Skeletal muscle tissue (tissue), 4 donors: ENCODE results near the gene ABCC6. TPM values are rescaled to one million over a fixed set of nuclear protein-coding genes. Genes with fewer than 3 reads are reported as not detected.

ENCODE experiments used
- H3K27ac ChIP-seq: one replicate; pipeline ENCODE4 v1.7.0; 2013; ENCODE audit warnings: mild to moderate bottlenecking, low read depth, low read length, inconsistent platforms
- H3K27me3 ChIP-seq, 3 donors: one replicate each; pipeline ENCODE4 v1.7.0; 2013; ENCODE audit warnings: low read length in 3 of 3; ENCODE audit not compliant: control insufficient read depth in 3 of 3, insufficient read depth in 3 of 3
- H3K36me3 ChIP-seq, 3 donors: one replicate each; pipeline ENCODE4 v1.7.0; 2013; ENCODE audit warnings: low read length in 3 of 3; ENCODE audit not compliant: control insufficient read depth in 3 of 3, insufficient read depth in 3 of 3
- H3K4me1 ChIP-seq, 3 donors: one replicate each; pipeline ENCODE4 v1.7.0; 2013; ENCODE audit warnings: low read length in 3 of 3, mild to moderate bottlenecking in 3 of 3; ENCODE audit not compliant: control insufficient read depth in 3 of 3, insufficient read depth in 3 of 3
- H3K4me3 ChIP-seq, 3 donors: one replicate each; pipeline ENCODE4 v1.7.0; 2013; ENCODE audit warnings: low read length in 3 of 3
- H3K9ac ChIP-seq, 3 donors: one replicate each; pipeline ENCODE4 v1.7.0; 2013; ENCODE audit warnings: low read length in 3 of 3, mild to moderate bottlenecking in 3 of 3, moderate library complexity in 2 of 3, low read depth in 1 of 3
- H3K9me3 ChIP-seq, 3 donors: one replicate each; pipeline ENCODE4 v1.7.0; 2013; ENCODE audit warnings: low read length in 3 of 3; ENCODE audit not compliant: control insufficient read depth in 3 of 3
- total RNA-seq: library from RNA; depleted of rRNA; stranded (reverse); fragments of >200 nt; gene quantifications from one replicate; pipeline ENCODE4 v1.2.3, GENCODE V29; 2014
- donor health status: Osteomylitis.

ABCC6 gene
- total RNA-seq, 1 donor from 2014 or later, result 1.6 TPM

- H3K27ac ChIP-seq, result no peak overlapping the region
- H3K4me3 ChIP-seq, result no peak overlapping the region
- H3K4me1 ChIP-seq, result peaks cover 0 to 6% (median 6%) of the 10 kb centered on the region in 3 donors
- no peaks in the 10 kb centered on the region for H3K9me3 ChIP-seq
- no peak overlapping the region for H3K9ac ChIP-seq
- no peaks in the 10 kb centered on the region for H3K27me3 ChIP-seq
- H3K36me3 ChIP-seq, result peaks cover 50 to 73% (median 61%) of the 10 kb centered on the region in 3 donors
Observed at GRCh38 chr16:16139806-16140205, 83.5 kb downstream of the ABCC6 start.

GRCh38 chr16:16139061-16139460, 84.2 kb downstream of the ABCC6 start:
- H3K27ac ChIP-seq, result no peak overlapping the region
- H3K9ac ChIP-seq, result no peak overlapping the region
- H3K4me1 ChIP-seq, result peaks cover 0 to 3% (median 2%) of the 10 kb centered on the region in 3 donors
- peaks cover 57 to 74% (median 64%) of the 10 kb centered on the region in 3 donors for H3K36me3 ChIP-seq
- H3K27me3 ChIP-seq, result no peaks in the 10 kb centered on the region
- no peaks in the 10 kb centered on the region for H3K9me3 ChIP-seq
- H3K4me3 ChIP-seq, result no peak overlapping the region

DNA sequence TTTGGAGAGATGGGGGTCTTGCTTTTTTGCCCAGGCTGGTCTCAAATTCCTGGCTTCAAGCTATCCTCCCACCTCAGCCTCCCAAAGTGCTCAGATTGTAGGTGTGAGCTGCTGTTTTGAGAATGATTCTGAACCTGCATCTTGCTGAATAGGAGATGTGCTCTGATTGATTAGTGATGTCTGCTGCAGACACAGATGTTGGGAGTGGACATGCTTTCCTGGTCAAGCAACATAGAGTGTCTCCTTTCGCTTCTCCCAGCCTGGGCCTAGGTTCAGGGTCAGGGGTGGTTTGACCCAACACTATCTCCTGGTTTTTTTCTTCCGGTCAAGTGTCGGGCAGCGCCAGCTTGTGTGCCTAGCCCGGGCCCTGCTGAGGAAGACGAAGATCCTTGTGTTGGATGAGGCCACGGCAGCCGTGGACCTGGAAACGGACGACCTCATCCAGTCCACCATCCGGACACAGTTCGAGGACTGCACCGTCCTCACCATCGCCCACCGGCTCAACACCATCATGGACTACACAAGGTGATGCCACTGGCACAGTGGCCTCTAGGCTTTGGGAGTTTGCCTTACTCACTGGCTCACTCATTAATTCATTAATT, 85.2 kb downstream of the ABCC6 start:
- Histone ChIP-seq H3K4me1 (no peaks in the 10 kb centered on the region), H3K36me3 (peaks cover 58 to 76% (median 61%) of the 10 kb centered on the region in 3 donors), H3K9ac (no peak overlapping the region), H3K27me3 (no peaks in the 10 kb centered on the region), H3K27ac (no peak overlapping the region), H3K4me3 (no peak overlapping the region), H3K9me3 (no peaks in the 10 kb centered on the region)

DNA sequence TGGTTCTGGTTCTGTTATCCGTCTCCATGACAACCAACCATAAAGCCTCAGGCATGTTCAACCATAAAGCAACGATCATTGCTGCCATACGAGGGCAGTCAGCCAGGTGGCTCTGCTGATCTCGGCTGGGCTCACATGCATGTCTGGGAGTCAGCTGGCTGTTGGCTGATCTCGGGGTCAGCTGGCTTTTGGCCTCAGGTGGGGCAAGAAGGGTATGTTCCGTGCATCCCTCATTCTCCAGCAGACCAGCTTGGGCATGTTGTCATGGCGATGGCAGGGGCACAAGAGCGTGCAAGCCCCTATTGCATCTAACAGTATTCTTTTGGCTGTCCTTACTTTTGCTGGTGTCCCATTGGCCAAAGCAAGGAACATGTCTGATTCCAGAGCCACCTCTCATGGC, 86.2 kb downstream of the ABCC6 start:
- H3K4me3 ChIP-seq, result no peak overlapping the region
- no peaks in the 10 kb centered on the region for H3K27me3 ChIP-seq
- peaks cover 58 to 77% (median 61%) of the 10 kb centered on the region in 3 donors for H3K36me3 ChIP-seq
- peak overlapping the region in 1 of 3 donors; percentile 25 for H3K9ac ChIP-seq
- H3K27ac ChIP-seq, result no peak overlapping the region
- H3K4me1 ChIP-seq, result no peaks in the 10 kb centered on the region
- no peaks in the 10 kb centered on the region for H3K9me3 ChIP-seq

- Histone ChIP-seq H3K36me3 (peaks cover 56 to 76% (median 66%) of the 10 kb centered on the region in 3 donors), H3K4me1 (no peaks in the 10 kb centered on the region), H3K4me3 (no peak overlapping the region), H3K9me3 (no peaks in the 10 kb centered on the region), H3K27ac (no peak overlapping the region), H3K27me3 (no peaks in the 10 kb centered on the region), H3K9ac (no peak overlapping the region)
Observed at GRCh38 chr16:16136588-16136987, 86.7 kb downstream of the ABCC6 start.

DNA sequence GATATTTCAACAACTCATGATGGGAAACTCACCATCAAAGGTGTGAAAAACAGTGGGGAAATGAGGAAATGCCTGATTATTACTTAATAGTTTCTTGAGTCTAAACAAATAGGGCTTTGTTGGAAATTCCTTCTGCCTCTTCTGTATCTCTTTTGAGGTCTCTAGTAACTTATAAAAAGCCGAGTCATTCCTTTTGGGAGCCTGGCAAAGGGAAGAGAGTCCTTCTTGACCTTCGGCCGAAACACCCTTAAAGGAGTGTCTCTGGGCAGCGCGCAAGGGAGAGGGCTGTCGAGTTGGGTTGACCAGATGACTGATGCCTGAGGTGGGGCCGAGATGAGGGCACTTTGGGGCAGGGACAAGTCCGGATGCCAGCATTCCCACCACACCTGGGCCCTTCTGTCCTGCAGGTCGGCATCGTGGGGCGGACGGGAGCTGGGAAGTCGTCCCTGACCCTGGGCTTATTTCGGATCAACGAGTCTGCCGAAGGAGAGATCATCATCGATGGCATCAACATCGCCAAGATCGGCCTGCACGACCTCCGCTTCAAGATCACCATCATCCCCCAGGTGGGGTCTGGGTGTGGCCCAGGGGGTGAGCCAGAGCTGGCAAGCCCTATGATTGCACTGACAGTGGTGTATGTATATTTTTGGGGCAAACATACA, 89.2 kb downstream of the ABCC6 start:
- H3K4me3 ChIP-seq, result no peak overlapping the region
- no peaks in the 10 kb centered on the region for H3K9me3 ChIP-seq
- no peaks in the 10 kb centered on the region for H3K4me1 ChIP-seq
- no peak overlapping the region for H3K27ac ChIP-seq
- no peaks in the 10 kb centered on the region for H3K27me3 ChIP-seq
- no peak overlapping the region for H3K9ac ChIP-seq
- H3K36me3 ChIP-seq, result peaks cover 45 to 64% (median 59%) of the 10 kb centered on the region in 3 donors

GRCh38 chr16:16131659-16132058, 91.6 kb downstream of the ABCC6 start:
- H3K36me3 ChIP-seq, result peaks cover 33 to 49% (median 41%) of the 10 kb centered on the region in 3 donors
- H3K9me3 ChIP-seq, result no peaks in the 10 kb centered on the region
- no peak overlapping the region for H3K4me3 ChIP-seq
- H3K27me3 ChIP-seq, result no peaks in the 10 kb centered on the region
- no peak overlapping the region for H3K27ac ChIP-seq
- peaks cover 0 to 5% (median 0%) of the 10 kb centered on the region in 3 donors for H3K4me1 ChIP-seq
- H3K9ac ChIP-seq, result no peak overlapping the region

- Histone ChIP-seq H3K27me3 (no peaks in the 10 kb centered on the region), H3K4me1 (peaks cover 0 to 5% (median 0%) of the 10 kb centered on the region in 3 donors), H3K4me3 (no peak overlapping the region), H3K9me3 (no peaks in the 10 kb centered on the region), H3K9ac (no peak overlapping the region), H3K36me3 (peaks cover 29 to 47% (median 37%) of the 10 kb centered on the region in 3 donors), H3K27ac (no peak overlapping the region)
Observed at GRCh38 chr16:16131204-16131603, 92.1 kb downstream of the ABCC6 start.

GRCh38 chr16:16127469-16128116, 95.7 kb downstream of the ABCC6 start:
- Histone ChIP-seq H3K27me3 (no peaks in the 10 kb centered on the region), H3K4me1 (peaks cover 0 to 5% (median 0%) of the 10 kb centered on the region in 3 donors), H3K9me3 (peaks cover 0 to 4% (median 0%) of the 10 kb centered on the region in 3 donors), H3K4me3 (no peak overlapping the region), H3K9ac (no peak overlapping the region), H3K27ac (no peak overlapping the region), H3K36me3 (peaks cover 29 to 43% (median 32%) of the 10 kb centered on the region in 3 donors)

DNA sequence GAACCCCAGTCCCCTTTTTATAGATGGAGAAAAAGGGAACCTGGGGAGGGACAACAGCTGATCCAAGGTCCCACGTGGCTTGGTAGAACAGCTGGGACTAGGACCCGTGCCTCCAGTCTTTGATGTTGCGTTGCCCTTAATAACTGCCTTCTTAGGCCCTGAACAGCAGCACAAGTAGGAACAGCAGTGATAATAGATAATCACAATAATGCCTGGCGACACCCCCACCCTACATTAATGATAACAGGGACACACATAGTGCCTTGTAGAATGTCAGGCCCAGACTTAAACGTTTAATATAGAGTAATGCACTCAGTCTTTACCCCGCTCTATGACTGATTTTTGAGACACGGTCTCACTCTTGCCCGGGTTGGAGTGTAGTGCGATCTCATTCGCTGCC, 96.4 kb downstream of the ABCC6 start:
- Histone ChIP-seq H3K36me3 (peaks cover 34 to 46% (median 35%) of the 10 kb centered on the region in 3 donors), H3K9ac (no peak overlapping the region), H3K27ac (no peak overlapping the region), H3K4me3 (no peak overlapping the region), H3K27me3 (no peaks in the 10 kb centered on the region), H3K9me3 (peaks cover 0 to 4% (median 0%) of the 10 kb centered on the region in 3 donors), H3K4me1 (peaks cover 0 to 5% (median 0%) of the 10 kb centered on the region in 3 donors)
